NCI-H1092 treated with DMSO at 0.1 percent for 48 hours (cell line): Measurements from ENCODE around the gene CD300LG.

Experiments used
- DNase-seq: peaks from one replicate; lab custom pipeline; 2025; lab: John Stamatoyannopoulos, UW

CD300LG gene

GRCh38 chr17:43905985-43906852 lies 59.2 kb downstream of the CD300LG start:
- DNase-seq: peak; percentile 42

- DNase-seq: no peak
Measured at GRCh38 chr17:43906951-43907424, 60.0 kb downstream of the CD300LG start.

- no peak for DNase-seq
Measured at GRCh38 chr17:43907425-43907981, 60.5 kb downstream of the CD300LG start, which contains the start of gene MPP2. MPP2 (minus strand) TSS chr17:43907536; CDS start chr17:43904460, 3,076 bp downstream.

- no peak for DNase-seq
Measured at GRCh38 chr17:43907998-43908721, 61.2 kb downstream of the CD300LG start.

- DNase-seq: no peak
Measured at GRCh38 chr17:43909537-43910231, 62.7 kb downstream of the CD300LG start.

GRCh38 chr17:43911904-43912303 lies 64.9 kb downstream of the CD300LG start:
- peak; percentile 4 for DNase-seq

- no peak for DNase-seq
Measured at GRCh38 chr17:43912635-43913304, 65.8 kb downstream of the CD300LG start.
